ENCODE measurements around the gene KRTAP10-10. TPM values are rescaled to one million over a fixed set of nuclear protein-coding genes. Genes with fewer than 3 reads are reported as not detected.
"Not testable (repeated sequence)": the region's sequence is repeated elsewhere in the genome, so short reads cannot be mapped to it uniquely, and the experiment has no call there.

The KRTAP10-10 gene
- not detected in 2 replicates for total RNA-seq

- ATAC-seq (ENCODE audit: low read depth) (no peak), DNase-seq (no peak)
- Mint-ChIP-seq H3K27me3 (peaks cover 17% of the 10 kb centered on the region), H3K27ac (no peak within 1 kb of the TSS), H3K9me3 (peaks cover 15% of the 10 kb centered on the region), H3K36me3 (ENCODE audit: low read depth) (no peaks in the 10 kb centered on the region), H3K4me1 (no peaks in the 10 kb centered on the region), H3K4me3 (no peak within 1 kb of the TSS)
- no peak for TF ChIP-seq CTCF (IDR thresholded peaks at IDR 0.05)
- ChIA-PET POLR2A (no interaction called here), CTCF (no interaction called here)
- intact Hi-C loops (cut with micrococcal nuclease) = no loop called here
Measured at GRCh38 chr21:44637018-44637850, at the start of gene KRTAP10-10. KRTAP10-10 (plus strand) TSS chr21:44637356; CDS start chr21:44637418, 62 bp downstream.

GRCh38 chr21:44589094-44589493, 48.1 kb upstream of the KRTAP10-10 start:
- Mint-ChIP-seq H3K4me1 (no peaks in the 10 kb centered on the region), H3K27ac (no peak overlapping the region), H3K36me3 (ENCODE audit: low read depth) (no peaks in the 10 kb centered on the region), H3K4me3 (no peak overlapping the region), H3K27me3 (peaks cover 50% of the 10 kb centered on the region), H3K9me3 (no peaks in the 10 kb centered on the region)
- intact Hi-C loops (cut with micrococcal nuclease) = no loop called here
- ChIA-PET POLR2A (no interaction called here), CTCF (no interaction called here)
- no peak for TF ChIP-seq CTCF (IDR thresholded peaks at IDR 0.05)
- DNase-seq (no peak), ATAC-seq (ENCODE audit: low read depth) (no peak)

GRCh38 chr21:44589586-44590305, 47.4 kb upstream of the KRTAP10-10 start:
- Mint-ChIP-seq H3K36me3 (ENCODE audit: low read depth) (no peaks in the 10 kb centered on the region), H3K27me3 (peaks cover 45% of the 10 kb centered on the region), H3K27ac (no peak overlapping the region), H3K4me1 (no peaks in the 10 kb centered on the region), H3K9me3 (no peaks in the 10 kb centered on the region), H3K4me3 (no peak overlapping the region)
- intact Hi-C loops (cut with micrococcal nuclease) = no loop called here
- no peak for ATAC-seq (ENCODE audit: low read depth)
- no peak for TF ChIP-seq CTCF (IDR thresholded peaks at IDR 0.05)
- CTCF ChIA-PET = no interaction called here
- POLR2A ChIA-PET = no interaction called here
- DNase-seq = no peak

- no peaks in the 10 kb centered on the region for H3K36me3 Mint-ChIP-seq (ENCODE audit: low read depth)
- no peaks in the 10 kb centered on the region for H3K4me1 Mint-ChIP-seq
- no peak for TF ChIP-seq CTCF (IDR thresholded peaks at IDR 0.05)
- peaks cover 42% of the 10 kb centered on the region for H3K27me3 Mint-ChIP-seq
- intact Hi-C loops (cut with micrococcal nuclease) = no loop called here
- DNase-seq (no peak), ATAC-seq (ENCODE audit: low read depth) (no peak)
- POLR2A ChIA-PET = no interaction called here
- H3K4me3 Mint-ChIP-seq = no peak overlapping the region
- H3K27ac Mint-ChIP-seq = no peak overlapping the region
- CTCF ChIA-PET = no interaction called here
- H3K9me3 Mint-ChIP-seq = no peaks in the 10 kb centered on the region
Measured at GRCh38 chr21:44590311-44590721, 46.8 kb upstream of the KRTAP10-10 start.

- intact Hi-C loops (cut with micrococcal nuclease); POLR2A ChIA-PET; CTCF ChIA-PET; H3K9me3 Mint-ChIP-seq; ATAC-seq (ENCODE audit: low read depth); DNase-seq; H3K4me3 Mint-ChIP-seq; H3K4me1 Mint-ChIP-seq; H3K27ac Mint-ChIP-seq; H3K36me3 Mint-ChIP-seq (ENCODE audit: low read depth): not testable (repeated sequence)
- peaks cover 35% of the 10 kb centered on the region for H3K27me3 Mint-ChIP-seq
Measured at GRCh38 chr21:44590897-44591800, 46.0 kb upstream of the KRTAP10-10 start.

GRCh38 chr21:44591801-44592130, 45.4 kb upstream of the KRTAP10-10 start:
- POLR2A ChIA-PET; H3K27ac Mint-ChIP-seq; intact Hi-C loops (cut with micrococcal nuclease); H3K36me3 Mint-ChIP-seq (ENCODE audit: low read depth); H3K4me1 Mint-ChIP-seq; CTCF ChIA-PET; H3K9me3 Mint-ChIP-seq; H3K4me3 Mint-ChIP-seq; DNase-seq; ATAC-seq (ENCODE audit: low read depth): not testable (repeated sequence)
- peaks cover 30% of the 10 kb centered on the region for H3K27me3 Mint-ChIP-seq

All from activated B cell treated with CpG ODN at 0.5 μM for 24 hours (primary cell).